ENCODE measurements around the gene CDH8.

DNA sequence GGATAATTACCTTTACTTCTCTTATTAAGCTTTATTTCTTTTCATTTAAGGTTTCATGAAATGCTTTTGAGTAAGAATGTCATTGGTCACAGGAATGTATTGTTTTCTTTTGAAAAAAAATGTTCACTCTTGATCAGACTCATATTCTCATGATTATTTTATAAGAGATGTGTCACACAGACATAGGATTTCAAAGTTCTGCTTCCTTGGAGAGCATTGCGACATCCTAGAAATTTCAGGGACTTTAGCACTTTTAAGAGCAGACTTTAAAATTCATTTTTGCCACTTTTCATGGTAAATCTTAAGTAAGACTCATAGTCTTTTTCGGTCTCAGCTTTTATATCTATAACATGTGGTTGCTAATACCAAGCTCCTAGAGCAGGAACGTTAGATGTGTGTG, 314.7 kb downstream of the CDH8 start:
- TF ChIP-seq, protein P1, sequence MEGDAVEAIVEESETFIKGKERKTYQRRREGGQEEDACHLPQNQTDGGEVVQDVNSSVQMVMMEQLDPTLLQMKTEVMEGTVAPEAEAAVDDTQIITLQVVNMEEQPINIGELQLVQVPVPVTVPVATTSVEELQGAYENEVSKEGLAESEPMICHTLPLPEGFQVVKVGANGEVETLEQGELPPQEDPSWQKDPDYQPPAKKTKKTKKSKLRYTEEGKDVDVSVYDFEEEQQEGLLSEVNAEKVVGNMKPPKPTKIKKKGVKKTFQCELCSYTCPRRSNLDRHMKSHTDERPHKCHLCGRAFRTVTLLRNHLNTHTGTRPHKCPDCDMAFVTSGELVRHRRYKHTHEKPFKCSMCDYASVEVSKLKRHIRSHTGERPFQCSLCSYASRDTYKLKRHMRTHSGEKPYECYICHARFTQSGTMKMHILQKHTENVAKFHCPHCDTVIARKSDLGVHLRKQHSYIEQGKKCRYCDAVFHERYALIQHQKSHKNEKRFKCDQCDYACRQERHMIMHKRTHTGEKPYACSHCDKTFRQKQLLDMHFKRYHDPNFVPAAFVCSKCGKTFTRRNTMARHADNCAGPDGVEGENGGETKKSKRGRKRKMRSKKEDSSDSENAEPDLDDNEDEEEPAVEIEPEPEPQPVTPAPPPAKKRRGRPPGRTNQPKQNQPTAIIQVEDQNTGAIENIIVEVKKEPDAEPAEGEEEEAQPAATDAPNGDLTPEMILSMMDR (conservative IDR thresholded peaks at IDR 0.05 in 1 of 2, IDR thresholded peaks at IDR 0.05 in 1 of 2; ENCODE audit: extremely low read depth in 1 of 2, insufficient read depth in 1 of 2, low read depth in 1 of 2, low read length in 2 of 2) = no peak
- no peak for TF ChIP-seq EZH2 (IDR thresholded peaks at IDR 0.05; ENCODE audit: borderline replicate concordance, low read length)

Data from mammary epithelial cell (primary cell).